Endothelial cell of umbilical vein (primary cell): ENCODE measurements around the gene RFX7. TPM values are rescaled to one million over a fixed set of nuclear protein-coding genes. Genes with fewer than 3 reads are reported as not detected.

ENCODE experiments used
- BruUV-seq: library from RNA; stranded (reverse); fragments of 400-500 nt; replicated peaks from 2 replicates; lab custom pipeline; 2021; lab: Mats Ljungman, UMichigan
- CTCF ChIA-PET: fragments of 300-600, 350-600 bp; sonication (Branson Sonifier 250); formaldehyde crosslinking; loops from one replicate; lab custom pipeline; 2021; ENCODE audit warnings: antibody characterized with exemption, inconsistent platforms; lab: Charles Lee
- POLR2A ChIA-PET: fragments of 300-600, 350-600 bp; sonication (Branson Sonifier 250); formaldehyde crosslinking; loops from one replicate; lab custom pipeline; 2021; ENCODE audit warnings: antibody characterized with exemption, inconsistent platforms; lab: Charles Lee
- DNase-seq: peaks from one replicate; pipeline ENCODE4 v3.0.0-alpha.2; 2011; ENCODE audit warnings: low read depth, low spot score
- FAIRE-seq: peaks from 2 replicates; lab custom pipeline; 2011; peaks lifted over from hg19 to GRCh38; lab: Jason Lieb, UNC
- H2AFZ ChIP-seq: 2 replicates; pipeline ENCODE4 v1.6.0; 2012; ENCODE audit warnings: low read depth, low read length, control low read depth, inconsistent platforms
- H3K27ac ChIP-seq: 2 replicates; pipeline ENCODE4 v1.5.1; 2011; ENCODE audit warnings: low read depth, mild to moderate bottlenecking, control low read depth, low read length, moderate library complexity; ENCODE audit not compliant: insufficient read depth
- H3K27me3 ChIP-seq, 2 experiments: 2 replicates each; pipeline versions ENCODE4 v1.6.0 to v1.6.1; 2011; ENCODE audit warnings: low read length in 2 of 2, mixed read lengths in 1 of 2; ENCODE audit not compliant: control insufficient read depth in 2 of 2, insufficient read depth in 2 of 2
- H3K36me3 ChIP-seq, 2 experiments: 2 replicates in 1 of 2; 3 replicates in 1 of 2; pipeline ENCODE4 v1.5.1; 2011; ENCODE audit warnings: low read length in 2 of 2, mild to moderate bottlenecking in 1 of 2, moderate library complexity in 1 of 2; ENCODE audit not compliant: control insufficient read depth in 2 of 2, insufficient read depth in 2 of 2; ENCODE audit errors: extremely low read depth in 1 of 2
- H3K4me1 ChIP-seq: 3 replicates; pipeline ENCODE4 v1.5.1; 2011; ENCODE audit warnings: mild to moderate bottlenecking, low read length; ENCODE audit not compliant: control insufficient read depth, insufficient read depth; ENCODE audit errors: extremely low read depth
- H3K4me2 ChIP-seq: 2 replicates; pipeline ENCODE4 v1.6.1; 2011; ENCODE audit warnings: low read length, control low read depth, mixed read lengths; ENCODE audit not compliant: insufficient read depth
- H3K4me3 ChIP-seq, 3 experiments: fragments of 200-600 bp in 1 of 3; sonication (generic), shearing (Covaris generic) in 1 of 3; replicated peaks in 1 of 3; 2 replicates each; pipeline ENCODE4 v1.5.1; 2011 to 2016; ENCODE audit warnings: control low read depth in 3 of 3, low read length in 3 of 3, mild to moderate bottlenecking in 2 of 3, inconsistent platforms in 1 of 3, low read depth in 1 of 3, moderate library complexity in 1 of 3; ENCODE audit not compliant: insufficient read depth in 1 of 3
- H3K79me2 ChIP-seq: 2 replicates; pipeline ENCODE4 v1.6.0; 2012; ENCODE audit warnings: low read length, inconsistent platforms; ENCODE audit not compliant: control insufficient read depth, insufficient read depth
- H3K9ac ChIP-seq: replicated peaks from 2 replicates; pipeline ENCODE3; 2011; ENCODE audit warnings: low read length, control low read depth; ENCODE audit not compliant: insufficient read depth; ENCODE audit errors: extremely low read depth
- H3K9me1 ChIP-seq: replicated peaks from 3 replicates; pipeline ENCODE4 v1.6.0; 2011; ENCODE audit warnings: mild to moderate bottlenecking, low read length; ENCODE audit not compliant: control insufficient read depth, insufficient read depth; ENCODE audit errors: extremely low read depth
- H3K9me3 ChIP-seq: replicated peaks from 2 replicates; pipeline ENCODE4 v1.5.1; 2012; ENCODE audit warnings: low read length, inconsistent platforms; ENCODE audit not compliant: control insufficient read depth, insufficient read depth
- H4K20me1 ChIP-seq: replicated peaks from 2 replicates; pipeline ENCODE3; 2011; ENCODE audit warnings: mild to moderate bottlenecking, low read length; ENCODE audit not compliant: control insufficient read depth, insufficient read depth; ENCODE audit errors: extremely low read depth
- EZH2 ChIP-seq: IDR thresholded peaks from 2 replicates; pipeline ENCODE4 v1.6.1; 2012; ENCODE audit warnings: borderline replicate concordance, low read depth, mild to moderate bottlenecking, moderate library complexity, low read length, inconsistent platforms; ENCODE audit not compliant: severe bottlenecking
- FOS ChIP-seq: IDR thresholded peaks from 2 replicates; pipeline ENCODE4 v1.6.1; 2011; ENCODE audit warnings: mild to moderate bottlenecking, low read length, moderate library complexity, borderline replicate concordance; ENCODE audit not compliant: insufficient read depth
- GATA2 ChIP-seq: IDR thresholded peaks from 2 replicates; pipeline ENCODE4 v1.7.0; 2011; ENCODE audit warnings: low read depth, mild to moderate bottlenecking, moderate library complexity, mixed read lengths, low read length; ENCODE audit not compliant: insufficient read length, insufficient read depth
- JUN ChIP-seq: IDR thresholded peaks from 2 replicates; pipeline ENCODE4 v1.6.1; 2011; ENCODE audit warnings: borderline replicate concordance, low read depth; ENCODE audit not compliant: insufficient read length, insufficient read depth
- MAX ChIP-seq: IDR thresholded peaks from 2 replicates; pipeline ENCODE4 v1.6.1; 2011; ENCODE audit not compliant: insufficient read depth, insufficient read length
- MYC ChIP-seq: IDR thresholded peaks from one replicate; pipeline ENCODE4 v1.6.1; 2011; ENCODE audit warnings: mild to moderate bottlenecking, low read depth, low read length
- POLR2A ChIP-seq: IDR thresholded peaks from 2 replicates; pipeline ENCODE4 v1.6.1; 2012; ENCODE audit warnings: low read depth, mild to moderate bottlenecking, control low read depth, low read length
- POLR2AphosphoS5 ChIP-seq: IDR thresholded peaks from 2 replicates; pipeline ENCODE4 v1.6.1; 2012; ENCODE audit warnings: low read depth, mild to moderate bottlenecking, control low read depth, low read length, moderate library complexity; ENCODE audit not compliant: insufficient read depth
- dilution Hi-C: fragments of 300-500 bp; cut with MboI; formaldehyde crosslinking; loops from one replicate; pipeline ENCODE4 v1.15.0; 2019; ENCODE audit warnings: low sequenced_read_pairs; ENCODE audit not compliant: extremely low pct_ligation_motif_present
- intact Hi-C: fragments of 100-400 bp; cut with micrococcal nuclease; formaldehyde crosslinking; loops from one replicate; pipeline ENCODE4 v1.10.0; 2022
- polyA plus RNA-seq, 4 experiments: library from polyadenylated mRNA; depleted of rRNA in 3 of 4; stranded (reverse) in 3 of 4; unstranded in 1 of 4; fragments of >200 nt; gene quantifications; 2 replicates each; pipeline versions ENCODE4 v1.2.1 to v1.2.3, GENCODE V29; 2011 to 2012; ENCODE audit warnings: missing spikeins in 1 of 4
- total RNA-seq: library from RNA; stranded (reverse); gene quantifications from 2 replicates; pipeline ENCODE4 v1.2.3, GENCODE V29; 2021
- TF ChIP-seq, protein P1 (sequence below), 2 donors: IDR thresholded peaks; 1 replicate in 1 of 2; 2 replicates in 1 of 2; pipeline ENCODE4 v1.5.1; 2011; ENCODE audit warnings: low read length in 2 of 2, mild to moderate bottlenecking in 2 of 2, moderate library complexity in 2 of 2, control low read depth in 1 of 2, inconsistent platforms in 1 of 2, low read depth in 1 of 2; ENCODE audit not compliant: insufficient read depth in 1 of 2; ENCODE audit errors: extremely low read depth in 1 of 2

The RFX7 gene
- total and polyA plus RNA-seq, 2 donors (not counting 3 experiments of a cell fraction or from before 2014, with no cell fraction given) = 6.3 to 23.0 TPM

- ChIA-PET POLR2A (no interaction called here), CTCF (interaction anchor here (1.2 kb wide), 1 partner anchor 11 kb away, joined by 6 read pairs; no protein-coding TSS in a partner anchor)
- Histone ChIP-seq H3K4me2 (no peak overlapping the region), H3K36me3 (peaks cover 0 to under 1% of the 10 kb centered on the region in 2 experiments), H4K20me1 (no peaks in the 10 kb centered on the region), H3K9me3 (no peaks in the 10 kb centered on the region), H3K4me3 (no peak overlapping the region), H3K9ac (no peak overlapping the region), H2AFZ (no peak overlapping the region), H3K9me1 (no peaks in the 10 kb centered on the region), H3K27ac (no peak overlapping the region), H3K4me1 (no peaks in the 10 kb centered on the region), H3K79me2 (no peaks in the 10 kb centered on the region), H3K27me3 (no peaks in the 10 kb centered on the region)
- intact Hi-C loops (no loop called here), dilution Hi-C loops (no loop called here)
- no TSS peak for BruUV-seq
- DNase-seq = no peak
- FAIRE-seq = no peak
- TF ChIP-seq, protein P1, sequence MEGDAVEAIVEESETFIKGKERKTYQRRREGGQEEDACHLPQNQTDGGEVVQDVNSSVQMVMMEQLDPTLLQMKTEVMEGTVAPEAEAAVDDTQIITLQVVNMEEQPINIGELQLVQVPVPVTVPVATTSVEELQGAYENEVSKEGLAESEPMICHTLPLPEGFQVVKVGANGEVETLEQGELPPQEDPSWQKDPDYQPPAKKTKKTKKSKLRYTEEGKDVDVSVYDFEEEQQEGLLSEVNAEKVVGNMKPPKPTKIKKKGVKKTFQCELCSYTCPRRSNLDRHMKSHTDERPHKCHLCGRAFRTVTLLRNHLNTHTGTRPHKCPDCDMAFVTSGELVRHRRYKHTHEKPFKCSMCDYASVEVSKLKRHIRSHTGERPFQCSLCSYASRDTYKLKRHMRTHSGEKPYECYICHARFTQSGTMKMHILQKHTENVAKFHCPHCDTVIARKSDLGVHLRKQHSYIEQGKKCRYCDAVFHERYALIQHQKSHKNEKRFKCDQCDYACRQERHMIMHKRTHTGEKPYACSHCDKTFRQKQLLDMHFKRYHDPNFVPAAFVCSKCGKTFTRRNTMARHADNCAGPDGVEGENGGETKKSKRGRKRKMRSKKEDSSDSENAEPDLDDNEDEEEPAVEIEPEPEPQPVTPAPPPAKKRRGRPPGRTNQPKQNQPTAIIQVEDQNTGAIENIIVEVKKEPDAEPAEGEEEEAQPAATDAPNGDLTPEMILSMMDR (IDR thresholded peaks at IDR 0.05; ENCODE audit: extremely low read depth in 1 of 2, insufficient read depth in 1 of 2, low read depth in 1 of 2, low read length in 2 of 2) = no peak
- TF ChIP-seq GATA2 = no peak
- no peak for TF ChIP-seq JUN
- no peak for TF ChIP-seq MYC
- TF ChIP-seq POLR2AphosphoS5 = no peak
- no peak for TF ChIP-seq FOS
- no peak for TF ChIP-seq MAX
- no peak for TF ChIP-seq POLR2A
- no peak for TF ChIP-seq EZH2
These were observed 155.3 kb downstream of the RFX7 start for GRCh38 chr15:56088389-56088788.
